ENCODE measurements around the gene NT5C3A.

The NT5C3A gene

DNA sequence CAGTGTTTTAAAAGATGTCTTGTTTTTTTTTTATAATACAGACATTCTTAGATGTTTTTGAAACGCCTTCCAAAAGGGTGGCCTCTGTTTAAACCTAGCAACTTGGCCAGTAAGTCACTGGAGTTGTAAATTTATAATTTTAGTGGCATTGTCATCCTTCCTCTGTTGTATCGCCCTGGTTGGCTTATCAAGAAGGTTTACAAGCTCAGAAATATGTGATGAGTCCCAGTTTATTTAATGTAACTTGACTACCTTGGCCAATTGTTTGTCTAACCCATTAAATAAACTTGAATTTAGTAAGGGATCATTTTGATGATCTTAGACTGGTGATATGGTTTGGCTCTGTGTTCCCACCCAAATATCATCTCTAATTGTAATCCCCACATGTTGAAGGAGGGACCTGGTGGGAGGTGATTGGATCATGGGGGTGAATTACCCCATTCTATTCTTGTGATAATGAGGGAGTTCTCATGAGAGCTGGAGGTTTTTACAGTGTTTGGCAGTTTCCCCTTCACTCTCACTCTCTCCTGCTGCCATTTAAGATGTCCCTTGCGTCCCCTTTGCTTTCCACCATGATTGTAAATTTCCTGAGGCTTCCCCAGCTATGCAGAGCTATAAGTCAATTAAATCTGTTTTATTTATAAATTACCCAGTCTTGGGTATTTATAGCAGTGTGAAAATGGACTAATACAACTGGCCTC, 13.4 kb upstream of the NT5C3A start:
- no peak for TF ChIP-seq CTCF (IDR thresholded peaks at IDR 0.05; ENCODE audit: extremely low read depth, missing control alignments)
- DNase-seq (ENCODE audit: low spot score): no peak

- no peak for TF ChIP-seq CTCF (IDR thresholded peaks at IDR 0.05; ENCODE audit: extremely low read depth, missing control alignments)
- DNase-seq (ENCODE audit: low spot score): no peak
Observed at GRCh38 chr7:33073243-33073642, 10.7 kb upstream of the NT5C3A start.

GRCh38 chr7:33072471-33072870, 9.9 kb upstream of the NT5C3A start:
- no peak for DNase-seq (ENCODE audit: low spot score)
- TF ChIP-seq CTCF (IDR thresholded peaks at IDR 0.05; ENCODE audit: extremely low read depth, missing control alignments): no peak

- no peak for TF ChIP-seq CTCF (IDR thresholded peaks at IDR 0.05; ENCODE audit: extremely low read depth, missing control alignments)
- no peak for DNase-seq (ENCODE audit: low spot score)
Observed at GRCh38 chr7:33070831-33071230, 8.3 kb upstream of the NT5C3A start.

GRCh38 chr7:33070277-33070676, 7.7 kb upstream of the NT5C3A start:
- no peak for DNase-seq (ENCODE audit: low spot score)
- no peak for TF ChIP-seq CTCF (IDR thresholded peaks at IDR 0.05; ENCODE audit: extremely low read depth, missing control alignments)

- no peak for TF ChIP-seq CTCF (IDR thresholded peaks at IDR 0.05; ENCODE audit: extremely low read depth, missing control alignments)
- DNase-seq (ENCODE audit: low spot score): no peak
Observed at GRCh38 chr7:33067921-33068320, 5.3 kb upstream of the NT5C3A start.

GRCh38 chr7:33066771-33067170, 4.2 kb upstream of the NT5C3A start:
- TF ChIP-seq CTCF (IDR thresholded peaks at IDR 0.05; ENCODE audit: extremely low read depth, missing control alignments): no peak
- DNase-seq (ENCODE audit: low spot score): no peak

Measured in GM20000 (cell line).